ENCODE data around the gene STK39.

Gene STK39

DNA sequence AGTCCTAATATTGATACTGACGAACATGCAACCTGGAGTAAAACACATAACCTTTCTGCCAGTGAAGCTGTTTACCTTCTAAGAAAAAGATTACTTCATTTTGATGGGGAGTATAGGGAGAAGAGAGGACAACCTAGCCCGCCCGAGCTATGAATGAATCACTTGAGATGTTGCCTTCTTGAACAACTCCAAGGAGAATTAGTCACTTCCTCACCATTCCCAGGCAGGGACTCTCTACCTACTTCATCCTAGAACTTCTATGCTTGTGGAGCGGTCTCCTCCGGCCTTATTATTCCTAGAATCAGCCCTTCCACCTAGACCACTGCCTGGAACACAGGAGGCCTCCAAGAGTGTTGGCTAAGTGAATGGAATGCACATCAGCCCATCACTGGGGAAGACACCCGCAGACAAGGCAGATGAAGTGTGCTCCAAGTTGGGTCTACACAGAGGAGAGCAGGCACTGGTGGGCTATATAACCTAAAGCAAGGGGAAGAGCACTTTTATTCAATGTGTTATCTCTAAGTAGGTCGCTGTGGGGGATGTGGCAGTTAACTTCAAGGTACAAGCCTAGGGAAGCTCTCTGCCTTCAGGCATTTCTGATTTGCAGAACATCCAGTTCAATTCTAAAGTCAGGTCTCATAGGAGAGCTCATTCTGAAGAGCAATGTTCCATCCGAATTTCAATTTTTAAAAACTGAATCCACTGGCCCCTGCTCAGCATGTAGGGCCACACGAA is 57.4 kb downstream of the STK39 start:
- TF ChIP-seq ZNF274 (IDR thresholded peaks at IDR 0.05; ENCODE audit: low read depth, low read length): no peak
- H3K4me3 ChIP-seq (ENCODE audit: low read length): no peak overlapping the region

DNA sequence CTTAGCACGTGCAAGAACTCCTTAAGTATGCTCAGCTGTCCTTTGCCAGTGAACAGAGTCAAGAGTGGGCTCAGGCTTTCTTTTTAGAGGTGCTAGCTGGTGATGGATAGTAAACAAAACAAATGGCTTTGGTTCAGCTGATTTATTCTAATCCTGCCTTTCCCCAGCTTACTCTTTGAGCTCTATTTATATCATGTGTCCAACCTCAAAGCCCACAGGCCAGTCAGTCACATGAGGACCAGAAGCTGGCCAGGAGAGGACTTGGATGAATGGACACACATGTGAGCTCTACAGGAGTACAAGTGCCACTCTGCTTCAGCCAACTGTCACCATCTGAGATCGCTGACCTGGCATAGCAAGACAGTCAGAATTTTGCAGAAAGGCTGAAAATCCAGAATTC is 59.4 kb downstream of the STK39 start:
- H3K4me3 ChIP-seq (ENCODE audit: low read length): no peak overlapping the region

DNA sequence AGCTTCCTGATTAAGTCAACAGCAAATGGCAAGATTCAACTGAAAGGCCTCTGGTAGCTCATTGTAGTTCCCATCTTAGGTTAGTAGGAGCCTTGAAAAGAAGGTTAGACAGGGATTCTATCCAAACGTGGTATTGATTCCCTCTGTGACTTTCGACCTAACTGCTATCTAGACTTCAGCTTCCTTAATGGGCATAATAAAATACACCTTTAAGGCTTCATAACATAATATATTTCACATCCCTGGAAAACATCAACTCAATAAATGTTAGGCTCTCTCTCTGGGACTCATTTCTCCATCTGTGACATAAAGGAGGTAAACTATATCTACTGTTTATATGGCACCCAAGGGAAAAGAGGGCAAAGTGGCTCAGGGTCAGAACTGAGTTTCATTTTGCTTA is 60.9 kb downstream of the STK39 start:
- no peak overlapping the region for H3K4me3 ChIP-seq (ENCODE audit: low read length)
- no peak for TF ChIP-seq ZNF274 (IDR thresholded peaks at IDR 0.05; ENCODE audit: low read depth, low read length)

More for the DNA sequence above, 59.4 kb downstream of the STK39 start:
- TF ChIP-seq ZNF274 (IDR thresholded peaks at IDR 0.05; ENCODE audit: low read depth, low read length): no peak

GRCh38 chr2:168185583-168186274 is 61.7 kb downstream of the STK39 start:
- H3K4me3 ChIP-seq (ENCODE audit: low read length): no peak overlapping the region
- TF ChIP-seq ZNF274 (IDR thresholded peaks at IDR 0.05; ENCODE audit: low read depth, low read length): no peak

- H3K4me3 ChIP-seq (ENCODE audit: low read length): no peak overlapping the region
- TF ChIP-seq ZNF274 (IDR thresholded peaks at IDR 0.05; ENCODE audit: low read depth, low read length): no peak
Measured at GRCh38 chr2:168184681-168185513, 62.5 kb downstream of the STK39 start.

DNA sequence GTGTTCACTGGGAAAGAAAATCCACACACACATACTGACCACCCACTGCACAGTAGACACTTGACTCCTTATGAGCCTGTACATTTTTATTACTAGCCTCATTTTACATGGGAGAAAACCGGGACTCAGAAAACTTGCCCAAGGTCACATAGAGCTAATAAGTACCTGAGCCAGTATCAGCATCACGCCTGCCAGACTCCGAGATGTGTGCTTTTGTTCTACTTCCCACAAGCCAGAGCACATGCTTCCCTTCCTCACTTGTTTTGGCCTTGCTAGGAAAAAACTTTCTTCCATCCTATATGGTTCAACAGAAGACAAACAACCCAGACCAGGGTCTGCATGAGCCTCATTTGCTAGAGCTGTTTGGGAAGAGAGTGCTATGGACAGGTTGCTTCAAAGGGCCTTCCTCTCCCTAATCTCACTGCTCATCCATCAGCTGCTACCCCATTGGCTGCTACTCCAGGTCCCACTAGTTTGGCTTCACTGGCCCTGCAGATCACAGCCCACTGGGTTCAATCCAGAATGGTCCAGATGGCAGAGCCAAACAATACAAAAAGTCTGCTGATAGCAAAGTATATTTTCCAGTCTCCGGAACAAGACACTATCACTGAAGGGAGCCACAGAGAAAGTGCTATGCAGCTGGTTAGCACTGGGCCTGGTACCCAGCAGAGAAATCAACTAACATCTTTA is 63.9 kb downstream of the STK39 start:
- H3K4me3 ChIP-seq (ENCODE audit: low read length): no peak overlapping the region
- TF ChIP-seq ZNF274 (IDR thresholded peaks at IDR 0.05; ENCODE audit: low read depth, low read length): no peak

GRCh38 chr2:168182550-168183249 is 64.7 kb downstream of the STK39 start:
- no peak for TF ChIP-seq ZNF274 (IDR thresholded peaks at IDR 0.05; ENCODE audit: low read depth, low read length)
- H3K4me3 ChIP-seq (ENCODE audit: low read length): no peak overlapping the region

- no peak for TF ChIP-seq ZNF274 (IDR thresholded peaks at IDR 0.05; ENCODE audit: low read depth, low read length)
- H3K4me3 ChIP-seq (ENCODE audit: low read length): no peak overlapping the region
Measured at GRCh38 chr2:168181825-168182224, 65.6 kb downstream of the STK39 start.

- no peak for TF ChIP-seq ZNF274 (IDR thresholded peaks at IDR 0.05; ENCODE audit: low read depth, low read length)
- H3K4me3 ChIP-seq (ENCODE audit: low read length): no peak overlapping the region
Measured at GRCh38 chr2:168180914-168181313, 66.5 kb downstream of the STK39 start.

- no peak overlapping the region for H3K4me3 ChIP-seq (ENCODE audit: low read length)
- TF ChIP-seq ZNF274 (IDR thresholded peaks at IDR 0.05; ENCODE audit: low read depth, low read length): no peak
Measured at GRCh38 chr2:168180483-168180882, 66.9 kb downstream of the STK39 start.

DNA sequence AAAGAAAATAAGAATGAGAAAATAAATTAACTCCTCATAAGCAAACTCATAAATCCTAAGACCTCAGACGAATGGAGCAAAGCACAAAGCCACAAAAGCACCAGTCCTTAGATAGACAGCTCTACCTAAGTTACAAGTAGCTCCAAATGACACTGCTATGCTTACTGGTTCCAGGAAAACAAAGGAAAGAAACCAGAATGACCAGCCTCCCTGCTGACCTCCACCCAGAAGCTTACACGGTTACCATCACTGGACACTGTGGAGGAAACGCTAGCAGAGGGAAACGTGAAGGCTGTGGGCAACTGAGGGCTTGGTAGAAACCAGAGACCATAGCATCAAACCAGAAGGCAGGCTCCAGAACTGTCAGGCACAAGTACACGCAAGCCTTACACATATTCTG is 67.8 kb downstream of the STK39 start:
- no peak for TF ChIP-seq ZNF274 (IDR thresholded peaks at IDR 0.05; ENCODE audit: low read depth, low read length)
- H3K4me3 ChIP-seq (ENCODE audit: low read length): no peak overlapping the region

DNA sequence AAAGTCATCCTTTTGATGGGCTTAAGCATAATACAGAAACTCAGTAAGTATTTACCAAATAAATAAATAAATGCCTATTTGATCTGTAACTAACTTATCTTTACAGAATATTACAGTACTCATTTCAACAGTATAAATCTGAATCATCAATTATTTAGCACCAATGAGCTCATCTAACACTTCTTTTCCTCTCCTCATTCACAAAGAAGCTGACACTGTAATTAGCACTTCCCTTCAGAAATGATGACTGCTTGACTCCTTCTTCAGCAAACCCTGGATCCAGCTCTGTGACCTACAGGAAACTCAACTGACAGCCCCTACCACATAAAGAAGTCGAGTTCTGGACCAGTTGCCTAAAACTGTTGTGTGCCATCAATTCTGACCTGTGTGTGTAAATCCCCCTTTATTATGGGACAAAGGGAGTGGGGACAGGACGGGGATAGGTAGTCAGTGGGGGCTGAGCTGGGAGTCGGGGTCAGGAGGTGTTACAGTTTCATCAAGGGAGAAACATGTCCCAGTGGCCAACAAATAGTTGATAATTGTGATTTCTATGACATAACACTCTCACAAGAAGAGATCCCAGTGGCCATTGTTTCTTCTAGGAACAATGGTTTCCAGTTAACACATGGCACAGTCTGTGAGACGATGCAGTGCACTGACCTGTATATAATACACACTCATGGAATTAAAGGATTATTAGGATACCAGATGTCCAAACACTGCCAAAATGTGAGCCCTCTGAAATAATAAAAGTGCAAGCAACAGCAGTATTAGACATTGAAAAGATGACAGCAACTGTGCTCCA is 68.7 kb downstream of the STK39 start:
- H3K4me3 ChIP-seq (ENCODE audit: low read length): no peak overlapping the region
- TF ChIP-seq ZNF274 (IDR thresholded peaks at IDR 0.05; ENCODE audit: low read depth, low read length): no peak

GRCh38 chr2:168176402-168176801 is 71.0 kb downstream of the STK39 start:
- no peak overlapping the region for H3K4me3 ChIP-seq (ENCODE audit: low read length)
- no peak for TF ChIP-seq ZNF274 (IDR thresholded peaks at IDR 0.05; ENCODE audit: low read depth, low read length)
